ENCODE data around the gene PRG3.

GRCh38 chr11:57342702-57343101 is 38.2 kb downstream of the PRG3 start:
- TF ChIP-seq CTCF (IDR thresholded peaks at IDR 0.05) (no peak), POLR2AphosphoS5 (IDR thresholded peaks at IDR 0.05) (no peak)

Data from upper lobe of left lung (tissue), 4 donors.